Astrocyte (in vitro differentiated cells and primary cell): Measurements from ENCODE around the gene PLOD1.

ENCODE experiments used
- EZH2 ChIP-seq: IDR thresholded peaks from 2 replicates; pipeline ENCODE4 v1.6.1; 2012; ENCODE audit warnings: mild to moderate bottlenecking, low read length, inconsistent platforms; ENCODE audit not compliant: insufficient read depth
- TF ChIP-seq, protein P1 (sequence below): IDR thresholded peaks from 2 replicates; pipeline ENCODE4 v1.5.1; 2011; ENCODE audit warnings: low read depth, mild to moderate bottlenecking, inconsistent platforms, low read length, moderate library complexity; ENCODE audit not compliant: insufficient read depth

DNA sequence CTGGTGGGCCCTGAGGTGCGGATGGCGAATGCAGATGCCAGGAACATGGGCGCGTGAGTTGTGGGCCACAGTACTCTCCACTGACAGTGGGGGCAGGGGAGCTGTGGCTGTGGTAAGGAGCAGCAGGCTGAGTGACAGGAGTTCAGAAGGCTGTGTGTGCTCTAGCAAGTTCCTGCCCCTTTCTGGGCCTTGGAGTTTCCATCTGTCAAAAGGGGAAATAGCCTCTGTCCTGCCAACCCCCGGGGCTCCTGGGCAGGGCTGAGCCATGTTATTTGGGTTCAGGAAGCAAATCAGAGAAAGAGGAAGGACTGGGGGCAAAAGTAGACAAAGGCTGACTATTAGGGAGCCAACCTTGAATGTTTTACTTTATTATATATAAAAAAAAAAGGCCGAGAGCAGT lies 26.2 kb downstream of the PLOD1 start:
- TF ChIP-seq, protein P1, sequence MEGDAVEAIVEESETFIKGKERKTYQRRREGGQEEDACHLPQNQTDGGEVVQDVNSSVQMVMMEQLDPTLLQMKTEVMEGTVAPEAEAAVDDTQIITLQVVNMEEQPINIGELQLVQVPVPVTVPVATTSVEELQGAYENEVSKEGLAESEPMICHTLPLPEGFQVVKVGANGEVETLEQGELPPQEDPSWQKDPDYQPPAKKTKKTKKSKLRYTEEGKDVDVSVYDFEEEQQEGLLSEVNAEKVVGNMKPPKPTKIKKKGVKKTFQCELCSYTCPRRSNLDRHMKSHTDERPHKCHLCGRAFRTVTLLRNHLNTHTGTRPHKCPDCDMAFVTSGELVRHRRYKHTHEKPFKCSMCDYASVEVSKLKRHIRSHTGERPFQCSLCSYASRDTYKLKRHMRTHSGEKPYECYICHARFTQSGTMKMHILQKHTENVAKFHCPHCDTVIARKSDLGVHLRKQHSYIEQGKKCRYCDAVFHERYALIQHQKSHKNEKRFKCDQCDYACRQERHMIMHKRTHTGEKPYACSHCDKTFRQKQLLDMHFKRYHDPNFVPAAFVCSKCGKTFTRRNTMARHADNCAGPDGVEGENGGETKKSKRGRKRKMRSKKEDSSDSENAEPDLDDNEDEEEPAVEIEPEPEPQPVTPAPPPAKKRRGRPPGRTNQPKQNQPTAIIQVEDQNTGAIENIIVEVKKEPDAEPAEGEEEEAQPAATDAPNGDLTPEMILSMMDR, result no peak
- TF ChIP-seq EZH2, result no peak
